Fibroblast of lung (primary cell): ENCODE results near the gene GSTA2.
"Not testable (repeated sequence)": the region's sequence is repeated elsewhere in the genome, so short reads cannot be mapped to it uniquely, and the experiment has no call there.

Source experiments
- EZH2 ChIP-seq: IDR thresholded peaks from 2 replicates; pipeline ENCODE4 v1.5.1; 2012; ENCODE audit warnings: low read length, control low read depth, mild to moderate bottlenecking; ENCODE audit errors: missing control alignments
- TF ChIP-seq, protein P1 (sequence below), 2 donors: IDR thresholded peaks in 1 of 2; conservative IDR thresholded peaks in 1 of 2; 1 replicate in 1 of 2; 2 replicates in 1 of 2; pipeline ENCODE4 v1.5.1; 2011 to 2012; ENCODE audit warnings: low read length in 2 of 2, control low read depth in 1 of 2, inconsistent platforms in 1 of 2, low read depth in 1 of 2, mild to moderate bottlenecking in 1 of 2

DNA sequence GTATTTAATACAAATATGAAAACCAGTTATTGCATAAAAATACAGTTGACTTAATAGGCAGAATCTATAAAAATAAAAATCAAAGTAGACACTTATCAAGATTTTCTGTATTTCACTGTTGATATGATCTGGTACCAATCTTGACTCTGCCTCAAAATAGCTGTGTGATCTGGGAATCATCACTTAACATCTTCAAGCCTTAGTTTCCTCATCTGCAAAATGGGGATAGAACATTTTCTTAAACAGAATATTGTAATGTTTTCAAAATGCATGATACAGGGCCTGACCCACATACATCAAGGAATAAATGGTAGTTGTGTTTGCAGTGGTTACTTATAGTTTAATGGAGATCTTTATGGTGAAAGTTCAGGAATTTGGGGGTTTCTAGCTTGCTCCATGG lies 18.9 kb upstream of the GSTA2 start:
- TF ChIP-seq, protein P1, sequence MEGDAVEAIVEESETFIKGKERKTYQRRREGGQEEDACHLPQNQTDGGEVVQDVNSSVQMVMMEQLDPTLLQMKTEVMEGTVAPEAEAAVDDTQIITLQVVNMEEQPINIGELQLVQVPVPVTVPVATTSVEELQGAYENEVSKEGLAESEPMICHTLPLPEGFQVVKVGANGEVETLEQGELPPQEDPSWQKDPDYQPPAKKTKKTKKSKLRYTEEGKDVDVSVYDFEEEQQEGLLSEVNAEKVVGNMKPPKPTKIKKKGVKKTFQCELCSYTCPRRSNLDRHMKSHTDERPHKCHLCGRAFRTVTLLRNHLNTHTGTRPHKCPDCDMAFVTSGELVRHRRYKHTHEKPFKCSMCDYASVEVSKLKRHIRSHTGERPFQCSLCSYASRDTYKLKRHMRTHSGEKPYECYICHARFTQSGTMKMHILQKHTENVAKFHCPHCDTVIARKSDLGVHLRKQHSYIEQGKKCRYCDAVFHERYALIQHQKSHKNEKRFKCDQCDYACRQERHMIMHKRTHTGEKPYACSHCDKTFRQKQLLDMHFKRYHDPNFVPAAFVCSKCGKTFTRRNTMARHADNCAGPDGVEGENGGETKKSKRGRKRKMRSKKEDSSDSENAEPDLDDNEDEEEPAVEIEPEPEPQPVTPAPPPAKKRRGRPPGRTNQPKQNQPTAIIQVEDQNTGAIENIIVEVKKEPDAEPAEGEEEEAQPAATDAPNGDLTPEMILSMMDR (conservative IDR thresholded peaks at IDR 0.05 in 1 of 2, IDR thresholded peaks at IDR 0.05 in 1 of 2; ENCODE audit: low read depth in 1 of 2, low read length in 2 of 2): not testable (repeated sequence)
- TF ChIP-seq EZH2: not testable (repeated sequence)
